HG02885 (cell line): ENCODE data around the gene SDCBP2.

ENCODE experiments used
- ATAC-seq: cut with Tn5 transposase; IDR thresholded peaks from one replicate; pipeline ENCODE4 v1.9.1; 2021; ENCODE audit warnings: mild to moderate bottlenecking; ENCODE audit not compliant: unreplicated experiment, poor library complexity

SDCBP2 gene

DNA sequence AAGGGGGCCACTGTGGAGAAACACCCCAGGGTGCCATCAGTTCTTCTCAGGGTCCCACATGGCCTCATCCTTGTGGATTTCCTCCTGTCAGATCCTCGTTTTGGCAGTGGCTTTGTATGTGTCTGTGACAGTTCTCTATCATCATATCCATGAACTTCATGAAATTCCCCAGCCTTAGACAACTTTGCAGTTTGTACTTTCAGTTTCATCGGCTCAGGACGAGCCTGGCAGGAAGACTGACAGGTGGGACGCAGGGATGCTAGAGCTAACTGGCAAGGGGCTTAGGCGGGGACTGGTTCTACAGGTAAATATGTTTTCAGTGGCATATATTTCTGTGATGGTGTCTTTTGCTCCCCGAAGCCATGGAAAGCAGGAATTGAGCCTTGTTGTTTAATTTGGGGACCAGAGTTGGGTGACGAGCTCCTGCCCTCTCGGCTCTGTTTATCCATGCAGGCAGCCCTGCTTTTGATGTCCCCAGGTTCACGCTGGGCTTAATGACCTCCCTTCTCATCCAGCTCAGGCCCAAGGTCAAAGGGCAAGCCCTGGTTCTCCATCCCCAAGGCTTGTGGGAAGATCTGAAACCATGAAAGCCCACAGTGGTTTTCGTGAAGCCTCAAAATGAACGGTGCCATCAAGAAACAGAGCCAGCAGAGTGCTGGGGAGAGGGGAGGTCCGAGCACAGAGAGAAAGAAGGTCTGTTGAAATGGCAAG, 11.2 kb downstream of the SDCBP2 start:
- ATAC-seq = no peak

DNA sequence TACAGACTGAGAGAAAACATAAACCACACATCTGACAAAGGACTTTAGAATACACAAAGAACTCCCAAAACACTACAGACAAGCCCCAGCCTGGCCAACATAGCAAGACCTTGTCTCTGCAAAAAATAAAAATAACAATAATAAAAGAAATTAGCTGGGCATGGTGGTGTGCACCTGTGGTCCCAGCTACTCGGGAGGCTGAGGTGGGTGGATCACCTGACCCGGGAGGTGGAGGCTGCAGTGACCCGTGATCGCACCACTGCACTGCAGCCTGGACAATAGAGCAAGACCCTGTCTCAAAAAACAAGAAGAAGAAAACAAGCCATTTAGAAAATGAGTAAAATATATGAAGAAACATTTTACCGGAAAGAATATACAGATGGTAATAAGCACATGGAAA, 13.1 kb downstream of the SDCBP2 start:
- no peak for ATAC-seq

DNA sequence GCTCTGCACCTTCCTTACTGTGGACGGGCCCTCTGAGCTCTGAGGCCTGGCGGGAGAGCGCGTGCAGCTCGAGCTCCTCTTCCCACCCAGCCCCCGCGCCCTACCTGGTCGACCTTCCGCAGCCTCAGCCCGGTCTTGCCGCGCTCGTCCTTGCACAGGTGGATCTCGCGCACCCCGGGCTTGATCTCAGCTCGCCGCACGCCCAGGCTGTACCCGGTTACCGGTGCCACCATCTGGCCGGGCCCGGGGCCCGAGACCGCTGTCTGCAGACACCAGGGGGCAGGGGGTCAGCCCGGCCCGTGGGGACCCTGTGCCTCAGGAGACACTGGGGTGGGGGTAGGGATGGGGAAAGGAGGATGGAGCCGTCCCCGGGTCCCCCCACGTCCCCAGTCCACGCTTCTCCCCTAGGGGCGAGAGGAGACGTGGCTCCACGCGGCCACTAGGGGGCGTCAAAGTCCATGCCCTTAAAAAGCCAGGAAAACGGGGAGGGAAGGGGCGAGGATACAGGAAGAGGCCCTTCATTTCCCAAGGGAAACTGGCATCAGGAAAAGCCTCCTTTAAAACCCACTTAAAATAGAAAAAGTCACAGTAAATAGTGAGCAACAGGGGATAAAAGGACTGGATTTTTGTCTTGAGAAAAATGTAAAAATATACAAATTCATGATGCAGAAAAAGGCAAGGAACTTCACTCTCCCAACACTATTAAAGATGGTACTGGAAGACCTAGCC, 15.5 kb downstream of the SDCBP2 start:
- ATAC-seq = no peak

DNA sequence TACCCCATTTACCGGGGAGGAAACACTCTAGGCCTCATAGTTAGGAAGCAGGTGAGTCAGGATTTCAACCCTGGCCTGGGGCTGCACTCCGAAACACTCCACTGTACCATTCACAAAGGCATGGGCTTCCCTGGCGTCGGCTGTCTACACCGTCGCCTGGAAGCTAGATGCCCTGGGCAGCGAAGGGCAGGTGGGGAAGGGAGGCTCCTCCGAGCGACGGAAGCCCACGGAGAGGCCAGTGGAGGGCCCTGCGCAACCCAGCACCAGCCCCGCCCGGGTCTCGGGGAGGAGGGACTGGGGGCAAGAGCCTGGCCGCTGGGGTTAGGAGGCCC, 16.1 kb downstream of the SDCBP2 start:
- no peak for ATAC-seq

DNA sequence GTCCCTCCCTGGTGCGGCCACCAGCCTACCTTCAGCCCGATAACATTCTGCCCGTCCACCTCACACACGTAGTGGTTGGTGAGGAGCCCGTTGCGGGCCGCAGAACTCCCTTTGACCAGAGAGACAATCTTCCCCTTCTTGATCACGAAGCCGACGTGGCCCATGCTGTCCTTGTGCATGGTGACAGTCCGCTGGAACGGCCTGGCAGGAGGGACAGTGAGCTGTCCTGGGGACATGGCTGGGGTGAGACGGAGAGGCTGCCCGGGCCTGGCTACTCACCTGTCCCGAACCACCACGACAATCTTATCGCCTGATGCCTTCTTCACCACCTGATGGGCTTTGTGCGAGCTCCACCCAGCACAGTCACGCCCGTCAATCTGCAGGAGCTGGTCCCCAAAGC, 16.6 kb downstream of the SDCBP2 start:
- ATAC-seq = no peak

DNA sequence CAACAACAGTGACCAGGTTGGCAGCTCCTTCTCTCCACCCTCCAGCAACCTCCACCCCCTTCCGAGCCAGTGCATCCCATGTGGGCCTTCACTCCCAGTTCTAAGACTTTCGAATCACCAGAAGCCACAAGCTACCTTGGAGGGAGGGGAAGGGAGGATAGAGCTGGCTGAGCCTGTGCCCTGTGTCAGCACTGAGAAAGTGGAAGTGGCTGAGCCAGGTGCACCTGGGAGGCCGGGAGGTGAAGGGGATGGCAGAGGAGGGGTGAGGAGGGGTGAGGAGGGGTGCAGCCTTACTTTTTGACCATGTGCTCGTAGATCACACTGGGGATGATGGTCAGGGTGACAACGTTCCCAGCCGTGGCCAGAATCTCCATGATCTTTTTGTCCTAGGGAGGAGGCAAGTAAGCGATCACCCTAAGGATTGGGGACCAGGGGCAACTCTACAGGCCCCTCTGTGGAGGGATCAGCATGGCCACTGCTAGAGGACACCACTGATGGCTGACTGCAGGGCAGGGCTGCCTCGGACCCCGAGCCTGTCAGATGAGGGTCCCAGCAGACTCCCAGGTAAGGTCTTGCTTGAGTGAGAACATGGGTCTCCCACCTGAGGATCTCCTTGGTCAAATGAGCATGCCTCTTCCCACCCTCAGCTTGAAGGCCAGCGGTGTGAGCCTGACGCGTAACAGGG, 18.3 kb downstream of the SDCBP2 start:
- no peak for ATAC-seq

DNA sequence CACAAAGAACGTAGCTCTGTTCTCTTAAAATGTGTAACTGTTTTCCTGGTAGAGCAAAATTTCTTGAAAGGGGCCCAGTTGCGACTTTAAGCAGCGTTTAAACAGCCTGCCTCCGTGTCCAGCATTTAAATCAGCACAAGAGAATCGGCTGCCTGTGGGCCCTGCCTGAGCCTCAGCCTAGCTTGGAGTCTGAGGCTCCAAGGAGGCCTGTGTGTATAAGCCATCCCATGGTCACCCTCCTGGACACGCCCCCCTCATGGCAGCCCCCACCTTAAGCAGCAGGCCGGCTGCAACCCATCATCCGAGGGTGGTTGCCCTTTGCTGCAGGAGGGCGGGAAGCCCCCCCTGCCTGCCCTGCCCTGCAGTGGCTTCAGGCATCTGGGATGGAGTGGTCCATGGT, 18.9 kb downstream of the SDCBP2 start:
- ATAC-seq = no peak

DNA sequence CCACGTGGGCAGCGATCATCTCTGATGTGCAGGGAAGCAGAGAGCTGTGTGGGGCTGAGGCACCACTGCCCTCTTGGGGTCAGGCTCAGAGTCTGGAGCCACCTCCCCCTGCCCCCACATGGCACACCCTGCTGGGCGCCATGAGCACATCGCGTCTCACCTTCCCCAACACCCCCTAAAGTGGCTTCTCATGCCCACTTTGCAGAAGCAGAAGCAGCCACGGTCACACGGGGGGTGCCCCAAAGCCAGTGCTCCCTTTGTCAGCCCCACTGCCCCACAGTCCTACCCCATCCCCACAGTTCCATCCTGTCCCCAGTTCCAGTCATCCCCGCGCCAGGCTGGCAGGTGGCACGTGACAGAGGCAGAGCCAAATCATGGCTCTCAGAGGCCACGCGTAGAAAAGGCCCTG, 19.5 kb downstream of the SDCBP2 start:
- no peak for ATAC-seq

DNA sequence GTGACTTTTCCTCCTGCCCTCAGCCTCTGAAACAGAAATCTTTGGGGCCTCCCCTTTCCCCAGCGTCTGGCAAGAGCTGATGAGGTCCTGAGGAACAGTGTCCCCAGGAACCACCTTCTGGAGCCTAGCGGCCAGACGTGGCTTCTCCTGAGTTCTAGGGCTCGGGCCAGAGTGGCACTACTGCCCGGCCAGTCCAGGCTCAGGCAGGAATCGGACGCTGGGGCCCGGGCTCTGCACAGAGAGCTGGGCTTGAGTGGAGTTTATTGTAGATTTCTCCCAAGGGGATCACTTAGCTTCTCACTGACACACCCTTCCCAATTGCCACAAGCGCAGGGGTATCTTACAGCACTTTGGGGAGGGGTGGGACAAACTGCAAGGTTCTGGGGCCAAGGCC, 20.2 kb downstream of the SDCBP2 start:
- no peak for ATAC-seq

DNA sequence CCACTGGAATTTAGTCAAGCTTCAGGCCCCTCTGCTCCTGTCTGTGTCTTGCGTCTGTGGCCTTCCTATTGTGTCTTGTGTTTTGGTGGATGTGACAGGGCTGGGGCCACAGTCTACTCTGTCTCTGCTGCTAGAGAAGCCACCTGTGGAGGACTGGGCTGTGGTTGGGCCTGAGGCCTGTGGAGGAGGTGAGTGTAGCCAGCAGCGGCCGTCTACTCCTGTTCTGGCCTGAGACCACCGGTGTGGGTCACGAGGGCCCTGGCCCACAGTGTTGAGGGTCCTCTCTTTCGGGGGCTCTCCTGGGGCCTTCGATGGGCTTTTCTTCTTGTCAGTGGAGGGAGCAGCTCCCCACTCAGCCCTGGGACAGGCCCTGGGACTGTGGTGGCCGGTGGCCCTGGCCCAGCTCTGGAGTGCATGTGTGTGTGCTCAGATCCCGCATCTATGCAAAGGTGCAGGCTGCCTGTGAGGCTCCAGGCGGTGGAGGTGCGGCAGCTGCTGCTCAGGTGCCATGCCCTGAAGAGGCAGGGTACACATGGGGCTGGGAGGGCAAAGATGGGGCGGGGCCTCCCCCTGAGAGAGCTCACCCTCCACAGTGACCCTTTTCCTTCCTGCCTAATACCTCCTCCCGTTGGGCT, 20.8 kb downstream of the SDCBP2 start:
- no peak for ATAC-seq

DNA sequence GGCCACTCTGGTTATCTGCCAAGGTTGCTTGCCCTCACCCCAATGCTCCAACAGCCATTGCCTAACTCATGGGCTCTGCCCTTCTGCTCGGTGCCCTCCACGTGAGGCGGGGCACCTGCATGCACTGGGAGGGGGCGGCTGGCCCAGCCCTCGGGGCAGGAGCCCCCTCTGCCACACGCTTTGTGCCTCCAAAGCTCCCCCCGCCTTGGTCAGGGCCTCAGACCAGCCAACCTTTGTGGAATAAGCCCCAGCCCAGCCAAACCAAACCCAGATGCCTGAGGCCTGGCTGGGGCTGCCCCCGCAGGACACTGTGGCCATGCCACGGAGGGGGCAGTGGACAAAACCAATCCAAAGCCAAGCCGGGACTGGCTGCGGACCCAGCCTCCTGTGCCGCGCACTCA, 21.4 kb downstream of the SDCBP2 start:
- ATAC-seq = no peak

DNA sequence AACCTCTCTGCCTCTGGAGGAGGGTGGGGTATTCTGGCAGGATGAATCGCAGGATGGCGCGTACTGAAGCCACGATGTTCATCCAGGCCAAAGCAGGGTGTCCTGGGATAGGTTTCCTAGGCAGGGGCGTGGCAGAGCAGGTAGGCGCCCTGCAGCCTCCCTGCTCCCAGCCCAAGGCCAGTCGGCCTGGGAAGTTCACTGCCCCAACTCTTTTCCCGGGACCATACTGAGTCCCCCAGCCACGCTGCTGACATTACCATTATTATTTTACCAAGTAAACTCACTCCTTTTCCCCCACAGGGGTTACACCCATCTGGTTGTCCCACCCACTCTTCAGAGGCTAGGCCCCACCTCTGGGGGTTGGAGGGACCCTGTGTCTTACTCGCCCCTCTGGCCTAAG, 21.8 kb downstream of the SDCBP2 start:
- ATAC-seq = no peak

DNA sequence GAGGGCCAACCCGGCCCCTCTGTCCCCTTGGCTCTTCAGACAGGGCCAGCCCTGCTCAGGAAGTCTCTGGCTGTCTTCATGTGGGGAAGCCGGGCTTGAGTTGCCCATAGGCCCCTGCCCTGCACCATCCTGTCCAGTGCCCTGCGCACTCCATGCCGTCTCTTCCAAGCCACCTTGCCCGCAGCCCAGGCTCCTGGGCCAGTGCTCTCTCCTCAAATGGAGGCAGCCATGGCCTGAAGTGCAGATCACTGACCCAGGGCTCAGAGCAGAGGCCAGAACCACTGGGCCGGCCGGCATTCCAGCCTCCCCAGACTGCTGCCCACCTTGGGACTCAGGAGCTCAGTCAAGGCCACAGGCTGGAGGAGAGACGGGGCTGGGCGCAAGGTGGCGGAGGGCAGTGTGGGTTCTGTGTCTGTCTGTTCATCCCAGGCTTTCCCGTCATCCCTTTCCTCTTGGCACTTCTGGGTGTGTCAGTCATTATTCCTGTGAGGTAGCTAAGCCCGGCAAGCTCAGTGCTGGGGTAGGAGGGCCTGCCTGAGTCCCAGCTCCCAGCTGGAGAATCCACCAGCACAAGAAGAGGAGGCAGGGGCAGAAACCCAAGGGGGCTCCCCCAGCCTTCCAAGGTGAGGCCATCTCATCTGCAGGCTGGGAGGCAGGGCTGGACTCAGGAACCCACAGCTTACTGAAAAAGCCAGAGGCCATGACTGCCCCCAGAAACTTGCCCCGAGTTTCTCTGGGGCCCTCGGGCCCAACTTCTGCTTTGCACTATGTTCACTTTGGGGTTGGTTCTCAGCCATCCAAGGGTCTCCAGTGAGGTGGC, 22.4 kb downstream of the SDCBP2 start:
- ATAC-seq = no peak

DNA sequence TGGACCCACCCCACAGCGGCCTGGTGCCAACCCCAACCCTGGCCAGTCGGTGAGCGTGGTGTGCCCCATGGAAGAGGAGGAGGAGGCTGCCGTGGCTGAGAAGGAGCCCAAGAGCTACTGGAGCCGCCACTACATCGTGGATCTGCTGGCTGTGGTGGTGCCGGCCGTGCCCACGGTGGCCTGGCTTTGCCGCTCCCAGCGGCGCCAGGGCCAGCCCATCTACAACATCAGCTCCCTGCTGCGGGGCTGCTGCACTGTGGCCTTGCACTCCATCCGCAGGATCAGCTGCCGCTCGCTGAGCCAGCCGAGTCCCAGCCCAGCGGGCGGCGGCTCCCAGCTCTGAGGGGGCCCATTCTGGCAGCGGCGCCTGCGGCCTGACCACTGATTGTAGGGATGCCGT, 23.2 kb downstream of the SDCBP2 start:
- ATAC-seq = no peak

DNA sequence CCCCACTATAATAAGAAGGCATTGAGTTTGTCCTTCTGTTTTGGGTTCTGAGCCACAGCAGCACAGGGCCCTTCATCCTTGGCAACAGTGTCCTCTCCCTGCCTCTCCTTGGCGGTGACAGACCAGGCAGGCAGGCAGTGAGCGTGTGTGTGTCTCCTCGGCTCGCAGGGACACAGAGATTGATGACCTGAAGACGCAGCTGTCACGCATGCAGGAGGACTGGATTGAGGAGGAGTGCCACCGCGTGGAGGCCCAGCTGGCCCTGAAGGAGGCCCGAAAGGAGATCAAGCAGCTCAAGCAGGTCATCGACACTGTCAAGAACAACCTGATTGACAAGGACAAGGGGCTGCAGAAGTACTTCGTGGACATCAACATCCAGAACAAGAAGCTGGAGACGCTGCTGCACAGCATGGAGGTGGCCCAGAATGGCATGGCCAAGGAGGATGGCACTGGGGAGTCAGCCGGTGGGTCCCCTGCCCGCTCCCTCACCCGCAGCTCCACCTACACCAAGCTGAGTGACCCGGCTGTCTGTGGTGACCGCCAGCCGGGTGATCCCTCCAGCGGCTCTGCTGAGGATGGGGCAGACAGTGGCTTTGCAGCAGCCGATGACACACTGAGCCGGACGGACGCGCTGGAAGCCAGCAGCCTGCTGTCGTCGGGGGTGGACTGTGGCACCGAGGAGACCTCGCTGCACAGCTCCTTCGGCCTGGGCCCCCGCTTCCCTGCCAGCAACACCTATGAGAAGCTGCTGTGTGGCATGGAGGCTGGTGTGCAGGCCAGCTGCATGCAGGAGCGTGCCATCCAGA, 24.0 kb downstream of the SDCBP2 start:
- ATAC-seq = no peak

DNA sequence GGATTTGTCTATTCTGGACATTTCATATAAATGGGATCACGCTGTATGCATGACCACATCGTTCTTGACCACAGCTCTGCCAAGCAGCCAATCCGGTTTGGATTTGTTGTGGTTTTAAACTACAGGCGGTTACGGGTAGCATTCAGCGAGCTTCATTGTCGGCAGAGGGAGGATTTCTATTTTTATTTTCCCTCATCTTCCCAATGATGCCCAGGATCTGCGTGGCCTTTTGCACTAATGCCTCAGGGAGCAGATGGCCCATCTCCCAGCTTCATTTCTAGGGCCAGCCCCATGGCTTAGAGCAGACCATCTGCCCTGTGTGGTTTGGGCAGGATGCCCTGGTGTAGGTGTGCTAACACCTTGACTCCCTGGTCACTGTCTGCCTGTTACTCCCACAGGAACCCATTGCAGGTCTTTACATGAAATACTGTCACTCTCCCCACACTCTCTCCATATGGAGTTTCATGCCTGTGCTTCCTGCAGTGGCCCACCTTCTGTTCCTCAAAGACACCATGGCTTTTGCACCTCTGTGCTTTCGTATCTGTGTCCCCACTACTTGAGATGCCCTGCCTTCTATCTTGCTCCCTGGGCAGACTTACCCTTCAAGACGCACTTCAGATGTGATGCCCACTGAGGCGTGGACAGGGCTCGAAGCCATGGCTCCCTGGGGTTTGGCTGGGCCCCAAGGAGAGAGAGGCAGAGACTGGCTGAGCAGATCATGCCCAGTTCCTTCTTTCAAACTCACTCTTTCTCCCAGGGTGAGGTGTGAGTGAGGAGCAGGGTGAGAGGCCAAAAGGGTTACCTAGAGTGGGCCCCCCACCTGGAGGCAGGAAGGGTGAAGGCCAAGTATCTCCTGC, 26.0 kb downstream of the SDCBP2 start:
- ATAC-seq = no peak

DNA sequence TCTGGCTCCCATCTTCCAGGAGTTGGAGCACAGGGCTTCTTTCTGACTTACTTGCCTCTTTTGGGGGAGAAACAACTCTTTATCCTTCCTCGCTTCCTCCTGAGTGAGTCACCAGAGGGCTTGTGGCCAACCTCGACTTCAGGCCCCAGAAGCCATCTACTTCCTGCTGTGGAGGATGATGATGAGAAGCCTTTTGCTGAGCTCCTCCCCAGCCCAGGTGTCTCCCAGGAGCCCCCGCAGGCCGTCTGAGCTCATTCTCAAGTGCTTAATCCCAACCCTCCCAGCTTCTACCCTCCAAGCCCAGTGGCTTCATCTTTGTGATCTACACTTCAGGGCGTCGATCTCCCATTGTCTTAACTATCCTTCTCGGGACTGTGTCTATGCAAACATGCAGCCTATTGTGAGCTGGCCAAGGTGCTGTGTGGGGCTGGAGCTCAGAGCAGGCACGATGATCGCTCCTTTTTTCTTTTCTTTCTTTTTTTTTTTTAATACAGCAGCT, 27.9 kb downstream of the SDCBP2 start:
- ATAC-seq = no peak

DNA sequence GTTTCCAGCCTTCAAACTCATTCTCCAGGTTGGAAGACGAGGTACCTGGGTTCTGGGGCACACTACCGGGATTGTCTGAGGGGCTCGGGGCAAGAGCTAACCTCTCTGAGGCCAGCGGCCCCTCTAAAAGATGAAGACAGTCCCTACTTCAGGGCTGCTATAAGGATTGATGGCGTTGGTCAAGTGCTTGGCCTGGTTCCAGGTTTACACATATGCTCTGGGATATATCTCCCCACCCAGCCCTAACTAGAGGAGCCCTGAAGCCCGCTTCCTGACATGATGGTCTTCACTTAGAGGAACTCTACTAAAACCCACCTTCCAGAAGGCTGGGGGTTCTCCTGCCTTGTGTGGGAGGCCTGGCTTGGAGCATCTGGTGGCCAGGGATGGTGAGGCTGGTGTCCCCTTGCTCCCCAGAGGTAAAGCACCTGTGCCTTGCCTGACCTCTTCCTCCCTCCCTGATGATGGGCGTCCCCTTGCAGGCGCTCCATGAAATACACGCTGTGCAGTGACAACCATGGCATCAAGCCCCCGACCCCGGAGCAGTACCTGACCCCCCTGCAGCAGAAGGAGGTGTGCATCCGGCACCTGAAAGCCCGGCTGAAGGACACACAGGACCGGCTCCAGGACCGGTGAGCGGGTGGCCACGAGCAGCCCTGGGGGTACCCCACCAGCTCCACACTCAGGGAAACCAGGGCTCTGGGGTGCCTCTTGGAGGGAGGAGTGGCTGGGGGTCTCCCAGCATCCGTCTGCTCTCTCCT, 28.7 kb downstream of the SDCBP2 start:
- ATAC-seq = no peak
